Stomach (tissue), 4 donors: ENCODE results near the gene TIPARP.

Experiments
- CTCF ChIP-seq, 7 experiments: fragments of 450-650 bp in 4 of 7; fragments of 200-600 bp in 3 of 7; sonication (generic) in 3 of 7; IDR thresholded peaks; one replicate each; pipeline ENCODE4 v1.5.1; 2016 to 2019; ENCODE audit warnings: antibody characterized with exemption in 7 of 7, control low read depth in 2 of 7, mild to moderate bottlenecking in 1 of 7
- EP300 ChIP-seq: sonication (generic); formaldehyde crosslinking; IDR thresholded peaks from one replicate; pipeline ENCODE4 v1.6.1; 2017; ENCODE audit warnings: antibody characterized with exemption
- POLR2A ChIP-seq, 4 donors: fragments of 450-650 bp; IDR thresholded peaks; one replicate each; pipeline ENCODE4 v1.6.1; 2016; ENCODE audit warnings: antibody characterized with exemption in 4 of 4, control low read depth in 2 of 4, mild to moderate bottlenecking in 1 of 4, moderate library complexity in 1 of 4
- POLR2AphosphoS5 ChIP-seq, 3 donors: sonication (generic); formaldehyde crosslinking; IDR thresholded peaks; one replicate each; pipeline ENCODE4 v1.6.1; 2016; ENCODE audit warnings: antibody characterized with exemption in 3 of 3

- TF ChIP-seq CTCF (IDR thresholded peaks at IDR 0.05) (no peak), POLR2A (IDR thresholded peaks at IDR 0.05) (no peak), EP300 (no peak), POLR2AphosphoS5 (IDR thresholded peaks at IDR 0.05) (no peak)
Measured at GRCh38 chr3:156635034-156635433, 39.4 kb upstream of the TIPARP start.
